Astrocyte (in vitro differentiated cells and primary cell): ENCODE results near the gene MPV17L2.

Experiments
- CTCF ChIP-seq: IDR thresholded peaks from 2 replicates; pipeline ENCODE4 v1.5.1; 2011; ENCODE audit warnings: low read depth, mild to moderate bottlenecking, inconsistent platforms, low read length, moderate library complexity; ENCODE audit not compliant: insufficient read depth
- EZH2 ChIP-seq: IDR thresholded peaks from 2 replicates; pipeline ENCODE4 v1.6.1; 2012; ENCODE audit warnings: mild to moderate bottlenecking, low read length, inconsistent platforms; ENCODE audit not compliant: insufficient read depth

- TF ChIP-seq EZH2 (no peak), CTCF (no peak)
These were observed 25.6 kb downstream of the MPV17L2 start for GRCh38 chr19:18218600-18218999.
